Colonic mucosa (tissue), 4 donors: Measurements from ENCODE around the gene CNTN4. TPM values are rescaled to one million over a fixed set of nuclear protein-coding genes. Genes with fewer than 3 reads are reported as not detected.

ENCODE experiments used
- DNase-seq: peaks from one replicate; pipeline ENCODE4 v3.0.0-alpha.2; 2020
- H3K27ac ChIP-seq: fragments of 200-600 bp; one replicate; pipeline ENCODE4 v1.8.0; 2021
- H3K27me3 ChIP-seq: fragments of 200-600 bp; one replicate; pipeline ENCODE4 v1.8.0; 2021
- H3K36me3 ChIP-seq: fragments of 200-600 bp; one replicate; pipeline ENCODE4 v1.8.0; 2021
- H3K4me1 ChIP-seq: fragments of 200-600 bp; one replicate; pipeline ENCODE4 v1.8.0; 2021; ENCODE audit warnings: mild to moderate bottlenecking
- H3K4me3 ChIP-seq: fragments of 200-600 bp; one replicate; pipeline ENCODE4 v1.8.0; 2021
- H3K9ac ChIP-seq, 2 donors: one replicate each; pipeline ENCODE4 v1.7.0; 2013; ENCODE audit warnings: control low read depth in 2 of 2, low read depth in 2 of 2, low read length in 2 of 2
- H3K9me3 ChIP-seq: fragments of 200-600 bp; one replicate; pipeline ENCODE4 v1.8.0; 2021
- CTCF ChIP-seq: fragments of 200-600 bp; IDR thresholded peaks from one replicate; pipeline ENCODE4 v1.8.0; 2022; ENCODE audit warnings: antibody characterized with exemption, mild to moderate bottlenecking
- intact Hi-C: fragments of 100-400 bp; cut with DNase I; formaldehyde crosslinking; loops from one replicate; pipeline ENCODE4 v1.14.1; 2022
- total RNA-seq, 2 donors: library from RNA; stranded (reverse); fragmentation: NEBNext Ultra II Directional in 1 of 2; extraction: Animal tissue kit (Norgen Biotek cat#: 25700) in 1 of 2; gene quantifications; one replicate each; pipeline ENCODE4 v1.2.1, GENCODE V29; 2021
- donor health status: healthy.
- donor health status: DM: no; HTN: no; CAD: no.
- donor health status: DM: no; HTN: no; CAD: no.

Gene CNTN4
- total RNA-seq, 2 donors from 2014 or later = 8.2 to 19.1 TPM

GRCh38 chr3:2377281-2377680, 278.6 kb downstream of the CNTN4 start:
- intact Hi-C loops = no loop called here

GRCh38 chr3:2390926-2391532, 292.4 kb downstream of the CNTN4 start:
- Histone ChIP-seq H3K9me3 (no peaks in the 10 kb centered on the region), H3K27me3 (no peaks in the 10 kb centered on the region), H3K27ac (no peak overlapping the region), H3K4me1 (no peaks in the 10 kb centered on the region), H3K4me3 (no peak overlapping the region), H3K9ac (no peak overlapping the region), H3K36me3 (no peaks in the 10 kb centered on the region)
- no peak for TF ChIP-seq CTCF
- intact Hi-C loops = no loop called here
- DNase-seq = no peak

More at GRCh38 chr3:2377281-2377680, 278.6 kb downstream of the CNTN4 start:
- DNase-seq = no peak
- Histone ChIP-seq H3K9me3 (no peaks in the 10 kb centered on the region), H3K27ac (no peak overlapping the region), H3K36me3 (no peaks in the 10 kb centered on the region), H3K9ac (no peak overlapping the region), H3K4me1 (no peaks in the 10 kb centered on the region), H3K4me3 (no peak overlapping the region), H3K27me3 (no peaks in the 10 kb centered on the region)
- TF ChIP-seq CTCF = no peak

- no peak for TF ChIP-seq CTCF
- H3K4me1 ChIP-seq = no peaks in the 10 kb centered on the region
- intact Hi-C loops = no loop called here
Measured at GRCh38 chr3:2391896-2392295, 293.2 kb downstream of the CNTN4 start.

DNA sequence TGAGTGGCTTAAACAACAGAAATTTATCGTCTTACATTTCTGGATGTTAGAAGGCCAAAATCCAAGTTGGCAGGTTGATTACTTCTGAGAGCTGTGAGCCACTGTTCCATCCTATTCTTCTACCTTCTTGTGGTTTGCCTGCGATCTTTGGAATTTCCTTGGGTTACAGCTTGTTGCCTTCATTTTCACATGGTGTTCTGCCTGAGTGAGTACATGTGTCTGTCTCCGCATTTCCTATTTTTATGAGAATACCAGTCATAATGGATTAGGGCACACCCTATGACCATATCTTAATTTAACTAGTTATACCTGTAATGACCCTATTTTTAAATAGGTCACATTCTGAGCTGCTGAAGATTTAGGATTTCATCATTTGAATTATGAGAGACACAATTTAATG, 294.3 kb downstream of the CNTN4 start:
- no peak for DNase-seq
- Histone ChIP-seq H3K27me3 (no peaks in the 10 kb centered on the region), H3K4me3 (no peak overlapping the region), H3K4me1 (no peaks in the 10 kb centered on the region), H3K9me3 (no peaks in the 10 kb centered on the region), H3K36me3 (no peaks in the 10 kb centered on the region), H3K9ac (no peak overlapping the region), H3K27ac (no peak overlapping the region)
- intact Hi-C loops = no loop called here
- no peak for TF ChIP-seq CTCF

More at GRCh38 chr3:2391896-2392295, 293.2 kb downstream of the CNTN4 start:
- Histone ChIP-seq H3K27me3 (no peaks in the 10 kb centered on the region), H3K9me3 (no peaks in the 10 kb centered on the region), H3K4me3 (no peak overlapping the region), H3K27ac (no peak overlapping the region), H3K36me3 (no peaks in the 10 kb centered on the region), H3K9ac (no peak overlapping the region)
- DNase-seq = no peak

GRCh38 chr3:2415083-2415482, 316.4 kb downstream of the CNTN4 start:
- Histone ChIP-seq H3K9me3 (no peaks in the 10 kb centered on the region), H3K27me3 (no peaks in the 10 kb centered on the region), H3K4me1 (no peaks in the 10 kb centered on the region), H3K4me3 (no peak overlapping the region), H3K27ac (no peak overlapping the region), H3K36me3 (no peaks in the 10 kb centered on the region), H3K9ac (no peak overlapping the region)
- no peak for DNase-seq
- intact Hi-C loops = no loop called here
- no peak for TF ChIP-seq CTCF
